ENCODE measurements around the gene C5orf47. TPM values are rescaled to one million over a fixed set of nuclear protein-coding genes. Genes with fewer than 3 reads are reported as not detected.

Gene C5orf47
- total RNA-seq, 2 donors from 2014 or later: not detected

- Histone ChIP-seq H3K9ac (ENCODE audit: extremely low read depth, low read length, poor library complexity, severe bottlenecking) (no peak overlapping the region), H3K9me3 (ENCODE audit: control insufficient read depth, low read length) (no peaks in the 10 kb centered on the region), H3K4me1 (ENCODE audit: control insufficient read depth, insufficient read depth, low read length) (no peaks in the 10 kb centered on the region), H3K27me3 (ENCODE audit: control insufficient read depth, insufficient read depth, low read length, poor library complexity, severe bottlenecking) (peaks cover 6% of the 10 kb centered on the region), H3K36me3 (ENCODE audit: control insufficient read depth, insufficient read depth, low read length) (no peaks in the 10 kb centered on the region), H3K27ac (ENCODE audit: low read depth, low read length) (no peak overlapping the region), H3K4me3 (ENCODE audit: low read length) (no peak overlapping the region)
- Mint-ChIP-seq H3K27me3 (ENCODE audit: insufficient read depth) (peaks cover 5% of the 10 kb centered on the region), H3K27ac (no peak overlapping the region), H3K4me3 (no peak overlapping the region), H3K9me3 (no peaks in the 10 kb centered on the region), H3K36me3 (ENCODE audit: low read depth) (no peaks in the 10 kb centered on the region), H3K4me1 (no peaks in the 10 kb centered on the region)
- DNase-seq: no peak
- 90 to 92% methylated on average over 4 of the region's 4 CpGs for WGBS, 2 experiments (ENCODE audit: insufficient coverage in 1 of 2, insufficient read length in 1 of 2)
- no peak for TF ChIP-seq CTCF (conservative IDR thresholded peaks at IDR 0.05)
These were observed 11.1 kb downstream of the C5orf47 start for GRCh38 chr5:174000076-174000475.

- Histone ChIP-seq H3K9me3 (ENCODE audit: control insufficient read depth, low read length) (no peaks in the 10 kb centered on the region), H3K36me3 (ENCODE audit: control insufficient read depth, insufficient read depth, low read length) (no peaks in the 10 kb centered on the region), H3K4me3 (ENCODE audit: low read length) (no peak overlapping the region), H3K4me1 (ENCODE audit: control insufficient read depth, insufficient read depth, low read length) (no peaks in the 10 kb centered on the region), H3K27me3 (ENCODE audit: control insufficient read depth, insufficient read depth, low read length, poor library complexity, severe bottlenecking) (no peaks in the 10 kb centered on the region), H3K9ac (ENCODE audit: extremely low read depth, low read length, poor library complexity, severe bottlenecking) (no peak overlapping the region), H3K27ac (ENCODE audit: low read depth, low read length) (no peak overlapping the region)
- Mint-ChIP-seq H3K27me3 (ENCODE audit: insufficient read depth) (no peaks in the 10 kb centered on the region), H3K4me1 (no peaks in the 10 kb centered on the region), H3K36me3 (ENCODE audit: low read depth) (no peaks in the 10 kb centered on the region), H3K9me3 (no peaks in the 10 kb centered on the region), H3K27ac (no peak overlapping the region), H3K4me3 (no peak overlapping the region)
- no peak for TF ChIP-seq CTCF (conservative IDR thresholded peaks at IDR 0.05)
- no peak for DNase-seq
These were observed 14.8 kb downstream of the C5orf47 start for GRCh38 chr5:174003795-174004194.

- H3K9ac ChIP-seq (ENCODE audit: extremely low read depth, low read length, poor library complexity, severe bottlenecking): no peak overlapping the region
- TF ChIP-seq CTCF (conservative IDR thresholded peaks at IDR 0.05): no peak
- Mint-ChIP-seq H3K36me3 (ENCODE audit: low read depth) (no peaks in the 10 kb centered on the region), H3K27me3 (ENCODE audit: insufficient read depth) (no peaks in the 10 kb centered on the region), H3K9me3 (peaks cover 2% of the 10 kb centered on the region), H3K4me1 (no peaks in the 10 kb centered on the region), H3K27ac (no peak overlapping the region), H3K4me3 (no peak overlapping the region)
- WGBS, 2 experiments (ENCODE audit: insufficient coverage in 1 of 2, insufficient read length in 1 of 2): 90 to 93% methylated on average over 5 of the region's 5 CpGs
- H3K36me3 ChIP-seq (ENCODE audit: control insufficient read depth, insufficient read depth, low read length): no peaks in the 10 kb centered on the region
- no peaks in the 10 kb centered on the region for H3K4me1 ChIP-seq (ENCODE audit: control insufficient read depth, insufficient read depth, low read length)
- no peaks in the 10 kb centered on the region for H3K27me3 ChIP-seq (ENCODE audit: control insufficient read depth, insufficient read depth, low read length, poor library complexity, severe bottlenecking)
- DNase-seq: no peak
- H3K27ac ChIP-seq (ENCODE audit: low read depth, low read length): no peak overlapping the region
- H3K9me3 ChIP-seq (ENCODE audit: control insufficient read depth, low read length): no peaks in the 10 kb centered on the region
- no peak overlapping the region for H3K4me3 ChIP-seq (ENCODE audit: low read length)
These were observed 20.0 kb downstream of the C5orf47 start for GRCh38 chr5:174008922-174009321.
